ENCODE results near the gene SLC16A4.

SLC16A4 gene

GRCh38 chr1:110321846-110322245 is 69.0 kb downstream of the SLC16A4 start:
- DNase-seq: no peak

GRCh38 chr1:110321045-110321444 is 69.8 kb downstream of the SLC16A4 start:
- no peak for DNase-seq

- no peak for DNase-seq
Observed at GRCh38 chr1:110320168-110320518, 70.7 kb downstream of the SLC16A4 start.

- DNase-seq: no peak
Observed at GRCh38 chr1:110319332-110320167, 71.3 kb downstream of the SLC16A4 start.

- no peak for DNase-seq
Observed at GRCh38 chr1:110318046-110318445, 72.8 kb downstream of the SLC16A4 start.

GRCh38 chr1:110316735-110317134 is 74.1 kb downstream of the SLC16A4 start:
- no peak for DNase-seq
